GM19239 (cell line): Measurements from ENCODE around the gene CC2D2B.
"Not testable (repeated sequence)": the region's sequence is repeated elsewhere in the genome, so short reads cannot be mapped to it uniquely, and the experiment has no call there.

Experiments
- DNase-seq: peaks from one replicate; pipeline ENCODE4 v3.0.0; 2011; ENCODE audit warnings: low spot score; ENCODE audit not compliant: insufficient read length
- FAIRE-seq: peaks from 2 replicates; lab custom pipeline; 2011; peaks lifted over from hg19 to GRCh38; lab: Jason Lieb, UNC

CC2D2B gene

DNA sequence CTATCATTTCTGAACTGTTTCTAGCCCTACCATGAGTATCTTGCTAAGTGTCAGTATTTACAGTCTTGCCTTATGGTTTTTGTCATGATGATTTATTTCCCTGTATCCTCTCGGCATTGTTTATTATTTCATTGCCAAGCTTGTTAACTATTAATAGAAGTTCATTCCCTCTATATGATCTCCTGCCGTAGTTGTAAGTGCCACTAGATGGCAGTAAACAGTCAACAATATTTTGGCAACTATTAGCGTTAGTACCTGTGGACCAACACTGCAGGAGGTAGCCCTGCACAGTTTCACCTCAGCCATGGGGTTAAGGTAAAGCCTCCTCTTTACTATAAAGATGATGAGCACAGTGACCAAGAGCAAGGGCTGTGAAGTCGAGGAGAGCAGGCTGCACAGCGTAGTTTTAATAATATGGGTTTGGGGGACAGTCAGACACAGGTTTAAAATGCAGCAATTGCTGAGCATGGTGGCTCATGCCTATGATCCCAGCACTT, 109.5 kb downstream of the CC2D2B start:
- peak; percentile 99 for FAIRE-seq
- DNase-seq, result peak; percentile 49

GRCh38 chr10:96021332-96021731, 113.6 kb downstream of the CC2D2B start:
- FAIRE-seq (no peak), DNase-seq (no peak)

- no peak for FAIRE-seq
- no peak for DNase-seq
Measured at GRCh38 chr10:96022739-96023138, 115.0 kb downstream of the CC2D2B start.

GRCh38 chr10:96023168-96023567, 115.4 kb downstream of the CC2D2B start:
- no peak for DNase-seq

DNA sequence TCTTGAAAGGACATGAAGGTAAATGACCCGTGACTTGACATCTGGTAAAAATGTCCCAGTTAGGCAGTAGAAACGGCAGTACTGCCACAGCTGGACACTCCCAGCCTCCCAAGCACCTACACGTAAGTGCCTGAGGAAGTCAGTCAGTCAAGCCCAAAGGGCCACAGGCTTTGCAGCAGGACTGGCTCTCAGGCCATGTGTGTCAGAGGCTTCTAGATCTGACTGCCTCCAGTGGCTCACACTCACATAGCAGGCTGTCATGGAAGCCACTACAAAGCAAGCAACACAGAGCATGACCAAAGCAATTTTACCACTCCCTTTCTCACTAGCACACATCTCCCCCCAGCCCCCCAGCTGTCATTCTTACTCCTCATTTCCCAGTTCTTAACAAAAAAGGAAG, 117.8 kb downstream of the CC2D2B start:
- DNase-seq (peak; percentile 9), FAIRE-seq (no peak)

More at GRCh38 chr10:96023168-96023567, 115.4 kb downstream of the CC2D2B start:
- no peak for FAIRE-seq

GRCh38 chr10:96034625-96035024, 126.8 kb downstream of the CC2D2B start:
- FAIRE-seq (no peak), DNase-seq (no peak)

GRCh38 chr10:96038476-96039387, 131.0 kb downstream of the CC2D2B start:
- FAIRE-seq (no peak), DNase-seq (no peak)

DNA sequence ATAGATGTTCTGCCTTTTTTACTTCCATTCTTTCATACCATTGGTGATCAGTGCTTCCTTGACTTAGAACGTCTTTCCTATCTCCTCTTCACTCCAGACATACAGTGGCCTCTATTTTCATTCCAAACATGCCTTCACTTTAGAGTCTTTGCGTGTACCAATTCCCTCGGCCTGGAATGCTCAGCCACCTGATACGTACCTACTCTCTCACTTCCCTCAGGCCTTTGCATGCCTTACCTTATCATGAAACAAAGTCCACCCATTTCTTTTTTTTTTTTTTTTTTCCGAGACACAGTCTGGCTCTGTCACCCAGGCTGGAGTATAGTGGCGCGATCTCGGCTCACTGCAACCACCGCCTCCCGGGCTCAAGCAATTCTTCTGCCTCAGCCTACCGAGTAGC, 133.4 kb downstream of the CC2D2B start:
- no peak for DNase-seq
- no peak for FAIRE-seq

DNA sequence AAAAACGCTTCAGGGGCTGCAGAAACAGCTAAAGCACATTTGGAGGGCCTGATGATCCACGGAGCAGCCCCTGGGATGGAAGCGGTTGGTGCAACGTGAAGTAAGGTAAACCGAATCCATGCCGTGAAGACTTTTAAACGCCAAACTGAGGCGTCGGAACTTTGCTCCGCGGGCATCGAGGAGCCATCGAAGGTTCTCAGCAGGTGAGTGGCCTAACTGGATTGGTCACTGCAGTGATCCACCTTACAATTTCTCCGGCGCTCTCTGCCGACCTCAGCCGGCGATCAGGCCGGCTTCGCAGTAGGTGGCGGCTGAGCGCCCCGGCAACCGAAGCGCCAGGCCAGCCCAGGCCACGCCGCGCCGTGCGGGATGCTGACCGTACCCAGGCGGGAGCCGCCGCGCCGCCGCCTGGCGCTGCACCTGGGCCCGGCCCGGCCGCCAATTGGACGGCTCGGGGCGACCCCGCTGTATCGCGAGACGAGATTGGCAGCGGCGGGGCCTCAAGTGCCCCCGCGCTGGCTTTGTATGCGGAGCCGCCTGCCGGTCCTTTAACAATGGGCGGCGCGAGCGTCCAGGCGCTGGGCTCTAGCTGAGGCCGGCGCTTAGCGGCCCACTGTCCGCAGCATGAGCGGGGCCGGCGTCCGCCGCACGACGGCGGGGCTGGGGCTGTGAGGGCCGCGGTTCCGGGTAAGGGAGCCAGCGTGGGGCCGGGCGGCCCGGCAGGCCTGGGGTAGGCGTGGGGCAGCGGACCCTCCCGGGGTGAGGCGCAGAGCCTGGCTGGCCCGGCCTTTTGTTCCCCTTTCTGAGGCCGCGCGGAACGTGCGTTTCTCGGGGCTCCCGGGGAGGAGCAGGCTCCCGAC, 135.5 kb downstream of the CC2D2B start, which contains the start of gene CCNJ:
Gene CCNJ, plus strand, starts transcription at position 551 of the 860 bp plus-strand sequence. CDS start 811 bp downstream, outside the sequence.
- DNase-seq, result peak; percentile 90
- peak; percentile 76 for FAIRE-seq

DNA sequence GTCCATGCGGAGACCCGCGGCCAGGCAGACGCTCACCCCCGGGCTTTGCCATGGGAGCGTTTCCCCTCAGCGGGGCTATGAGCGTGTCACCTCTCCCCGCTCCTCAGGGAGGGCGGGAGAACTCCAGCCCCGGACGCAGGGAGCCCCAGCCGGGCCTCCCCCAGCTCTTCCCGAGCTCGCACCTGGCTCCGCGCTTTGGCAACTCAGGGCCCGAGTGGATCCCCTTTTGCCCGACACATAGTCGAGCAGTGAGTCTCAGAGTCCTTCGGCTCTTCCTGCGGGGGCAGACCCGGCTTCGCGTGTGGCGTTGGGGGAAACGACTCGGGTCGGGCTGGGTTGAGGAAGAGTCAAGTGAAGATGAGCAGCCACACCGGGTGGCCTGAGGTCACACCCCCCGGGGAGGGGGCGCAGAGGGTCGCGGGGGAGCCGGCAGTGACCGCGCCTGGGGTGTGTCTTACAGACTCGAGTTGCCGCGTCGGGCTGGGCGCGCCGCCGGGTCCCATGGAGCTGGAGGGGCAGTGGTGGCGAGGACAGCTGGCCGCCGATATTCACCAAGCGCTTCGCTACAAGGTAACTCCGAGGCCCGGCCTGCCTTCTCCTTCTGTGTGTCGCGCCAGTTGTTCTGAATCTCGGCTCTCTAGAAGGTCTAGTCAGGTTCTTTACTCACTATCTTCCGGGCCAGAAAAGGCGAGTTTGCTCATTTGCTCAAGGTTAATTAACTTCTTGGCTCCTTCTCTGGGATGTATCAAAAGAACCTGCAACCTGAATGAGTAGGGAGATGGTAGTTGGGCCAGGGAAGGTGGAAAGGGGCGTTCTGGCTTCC, 136.3 kb downstream of the CC2D2B start:
- FAIRE-seq, result peak; percentile 90
- peak; percentile 59 for DNase-seq

GRCh38 chr10:96044736-96045135, 137.0 kb downstream of the CC2D2B start:
- DNase-seq, result peak; percentile 3
- FAIRE-seq, result no peak

DNA sequence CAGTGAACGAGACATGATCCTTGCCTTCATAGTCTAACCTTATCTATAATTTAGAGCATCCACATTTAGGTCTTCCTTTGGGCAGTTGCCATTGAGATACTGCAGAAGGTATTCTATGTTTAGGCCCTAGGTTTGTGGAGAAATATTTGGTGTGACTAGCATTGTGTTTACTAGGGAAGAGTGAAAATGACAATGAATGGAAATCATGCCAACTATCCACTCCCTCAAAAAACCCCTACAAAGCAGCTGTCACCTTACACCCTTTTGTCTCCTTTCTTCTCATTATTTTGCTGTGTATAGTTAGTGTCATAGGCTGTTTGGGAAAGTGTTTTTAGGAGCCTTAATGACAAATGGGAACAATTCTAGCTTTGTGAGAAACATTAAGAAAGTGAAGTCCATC, 138.8 kb downstream of the CC2D2B start:
- DNase-seq (no peak), FAIRE-seq (peak; percentile 52)

GRCh38 chr10:96047004-96047649, 139.4 kb downstream of the CC2D2B start:
- FAIRE-seq (no peak), DNase-seq (no peak)

- DNase-seq, FAIRE-seq: not testable (repeated sequence)
Measured at GRCh38 chr10:96047925-96048324, 140.2 kb downstream of the CC2D2B start.

DNA sequence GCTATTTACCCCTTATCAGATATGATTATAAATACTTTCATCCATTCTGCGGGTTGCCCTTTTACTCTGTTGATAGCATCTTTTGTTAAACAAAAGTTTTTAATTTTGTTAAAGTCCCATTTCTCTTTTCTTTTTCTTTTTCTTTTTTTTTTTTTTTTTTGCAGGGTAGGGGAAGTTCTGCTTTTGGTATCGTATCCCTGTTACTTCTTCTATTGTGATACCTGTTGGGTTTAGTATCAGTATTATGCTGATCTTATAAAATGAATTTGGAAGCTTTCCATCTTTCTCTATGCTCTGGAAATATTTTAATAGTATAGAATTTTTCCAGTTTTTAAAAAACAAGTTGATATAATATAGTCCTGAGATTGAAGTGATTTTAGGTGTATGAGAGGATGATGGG, 141.6 kb downstream of the CC2D2B start:
- DNase-seq (no peak), FAIRE-seq (no peak)

DNA sequence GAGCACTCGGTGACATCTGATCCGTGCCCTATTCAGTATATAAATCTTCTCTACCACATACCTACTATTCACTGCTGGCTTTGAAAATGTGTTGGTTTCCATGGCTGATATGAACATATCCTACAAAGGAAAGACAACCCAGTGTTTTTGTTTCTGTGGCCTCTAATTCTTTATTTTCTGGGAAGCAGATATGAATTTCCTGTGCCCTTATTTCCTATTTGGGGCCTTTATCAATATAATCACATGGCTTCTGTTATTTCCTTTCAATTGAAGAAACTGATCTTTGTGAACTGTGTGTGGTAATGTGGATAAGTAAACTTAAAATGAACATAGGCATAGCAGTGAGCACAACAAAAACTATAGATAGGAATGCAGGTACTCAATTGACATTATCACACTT, 146.2 kb downstream of the CC2D2B start:
- no peak for FAIRE-seq
- DNase-seq, result no peak

DNA sequence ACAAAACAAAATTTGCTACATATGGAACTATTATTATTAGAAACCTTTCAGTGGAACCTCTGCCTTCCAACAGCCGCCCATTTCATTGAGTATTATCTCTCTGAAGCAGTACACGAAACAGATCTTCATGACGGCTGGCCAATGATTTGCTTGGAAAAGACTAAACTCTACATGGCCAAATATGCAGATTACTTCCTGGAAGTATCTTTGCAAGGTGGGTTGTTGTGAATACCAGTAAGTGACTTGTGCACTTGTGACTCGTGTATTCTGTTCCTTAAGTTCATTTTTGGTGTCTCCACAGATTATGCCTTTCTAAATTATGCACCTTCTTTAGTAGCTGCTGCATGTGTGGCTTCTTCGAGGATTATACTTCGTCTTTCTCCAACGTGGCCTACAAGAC, 149.0 kb downstream of the CC2D2B start:
- FAIRE-seq, result no peak

GRCh38 chr10:96061232-96061631, 153.5 kb downstream of the CC2D2B start:
- no peak for DNase-seq
- no peak for FAIRE-seq

More for the DNA sequence above, 149.0 kb downstream of the CC2D2B start:
- no peak for DNase-seq

DNA sequence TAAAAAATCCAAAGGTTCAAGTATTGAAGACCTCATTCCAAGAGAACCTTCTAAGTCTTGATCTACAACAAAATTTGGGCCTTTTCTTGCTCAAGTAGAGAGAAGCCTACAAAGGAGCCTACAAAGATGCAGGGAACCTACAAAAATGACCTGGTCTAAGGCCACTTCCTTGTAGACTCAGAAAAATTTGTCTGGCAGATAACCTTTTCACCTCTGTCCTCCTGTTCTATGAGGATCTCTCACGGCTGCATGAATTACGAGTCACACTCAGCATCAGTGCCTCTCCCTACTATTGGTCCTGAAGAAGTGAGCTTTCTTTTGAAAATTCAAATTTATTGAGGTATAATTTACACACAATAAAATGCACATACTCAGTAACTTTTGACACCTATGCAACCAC, 164.9 kb downstream of the CC2D2B start:
- no peak for DNase-seq
- no peak for FAIRE-seq
